Stimulated activated CD8-positive, alpha-beta memory T cell treated with anti-CD3 and anti-CD28 coated beads, Interleukin-4, amount 100 ng/mL, for 48 hours (primary cell): ENCODE measurements around the gene PLCB1.

Source experiments
- DNase-seq: peaks from one replicate; pipeline ENCODE4 v3.0.0-alpha.2; 2020

Gene PLCB1

GRCh38 chr20:8161264-8162071, 29.4 kb downstream of the PLCB1 start:
- DNase-seq, result no peak

DNA sequence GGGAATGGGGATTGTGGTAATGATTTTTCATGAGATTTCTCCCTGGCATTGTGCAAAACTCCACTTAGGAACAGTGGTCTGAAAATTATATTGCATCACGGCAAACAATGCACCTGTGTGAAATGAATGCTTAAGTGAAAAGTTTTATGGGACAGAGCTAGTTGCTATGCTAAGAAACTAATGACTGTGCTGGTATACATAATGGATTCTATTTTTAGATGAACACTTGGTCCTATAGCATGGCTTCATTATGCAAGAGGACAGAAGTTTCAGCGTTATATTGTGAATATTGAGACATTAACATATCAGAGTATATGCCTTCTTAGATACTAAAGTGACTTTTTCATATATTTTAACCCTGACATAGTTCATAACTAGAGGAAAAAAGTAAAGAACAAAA, 30.5 kb downstream of the PLCB1 start:
- DNase-seq, result no peak

DNA sequence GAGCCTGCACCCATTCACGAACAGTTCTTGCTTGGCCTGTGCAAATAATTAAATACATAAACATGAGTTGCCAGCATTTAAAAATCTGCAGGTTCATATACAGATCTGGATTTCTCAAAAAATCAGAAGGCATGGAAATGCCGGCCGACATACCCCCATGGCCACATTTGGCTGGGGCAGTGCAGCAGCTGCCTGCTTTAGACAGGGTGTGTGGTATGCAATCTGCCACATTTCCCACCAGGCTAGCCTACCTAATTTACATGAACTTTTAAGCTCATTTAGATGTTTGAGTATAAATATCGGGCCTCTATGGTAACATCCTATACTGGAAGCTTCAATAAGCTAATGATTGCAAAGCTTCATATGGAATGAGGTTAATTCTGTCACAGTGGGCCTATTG, 31.5 kb downstream of the PLCB1 start:
- DNase-seq, result no peak

GRCh38 chr20:8166730-8167129, 34.7 kb downstream of the PLCB1 start:
- DNase-seq, result no peak

- no peak for DNase-seq
These were observed 36.8 kb downstream of the PLCB1 start for GRCh38 chr20:8168785-8169288.

DNA sequence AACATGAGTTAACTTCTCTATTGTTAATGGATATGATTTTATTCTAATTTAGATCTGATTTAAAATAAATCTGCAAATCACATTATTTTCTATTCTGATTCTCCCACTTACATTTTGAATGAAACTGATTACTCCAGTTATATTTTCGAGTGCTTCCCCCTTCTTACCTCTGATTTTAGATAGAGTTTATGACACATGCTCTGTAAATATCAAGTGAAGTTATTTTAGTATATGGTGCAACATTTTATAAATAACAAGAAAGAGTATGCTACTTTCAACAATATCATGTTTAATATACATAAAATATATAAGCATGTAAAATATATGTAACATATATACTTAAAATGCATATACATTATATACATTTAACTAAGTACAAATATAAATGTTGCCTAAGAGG, 38.9 kb downstream of the PLCB1 start:
- no peak for DNase-seq

- no peak for DNase-seq
These were observed 40.1 kb downstream of the PLCB1 start for GRCh38 chr20:8172191-8172590.

DNA sequence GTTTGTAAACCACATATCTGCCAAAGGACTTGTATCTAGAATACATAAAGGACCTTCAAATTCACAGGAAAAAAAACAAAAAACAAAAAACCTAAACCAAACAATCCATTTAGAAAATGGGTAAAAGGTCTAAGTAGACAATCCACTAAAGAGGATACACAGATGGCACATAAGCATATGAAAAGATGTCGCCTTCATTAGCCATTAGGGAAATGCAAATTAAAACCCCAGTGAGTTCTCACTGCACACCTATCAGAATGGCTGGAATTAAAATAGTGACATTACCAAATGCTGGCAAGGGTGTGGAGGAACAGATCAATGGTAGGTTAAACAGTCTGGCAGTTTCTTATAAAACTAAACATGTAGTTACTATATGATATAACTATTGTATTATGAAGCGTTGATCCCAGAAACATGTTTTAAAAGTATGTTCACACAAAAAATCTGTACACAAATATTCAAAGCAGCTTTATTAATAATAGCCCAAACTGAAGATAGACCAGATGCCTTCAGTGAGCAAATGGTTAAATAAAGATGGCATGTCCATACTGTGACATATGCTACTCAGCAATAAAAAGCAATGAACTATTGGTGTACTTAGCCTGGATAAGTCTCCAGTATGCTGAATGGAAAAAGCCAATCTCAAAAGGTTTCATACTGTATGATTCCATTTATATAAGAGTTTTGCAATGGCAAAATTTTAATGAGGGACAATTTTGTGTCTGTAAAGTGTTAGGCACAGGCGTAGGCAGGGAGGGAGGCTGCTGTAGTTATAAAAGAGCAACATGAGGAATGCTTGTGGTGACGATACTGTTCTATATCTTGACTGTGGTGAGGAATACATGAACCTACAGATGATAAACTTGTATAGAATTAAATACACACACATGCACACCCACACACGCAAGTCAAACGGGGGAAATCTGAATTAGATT, 43.9 kb downstream of the PLCB1 start:
- DNase-seq, result no peak

GRCh38 chr20:8183526-8183925, 51.5 kb downstream of the PLCB1 start:
- DNase-seq, result no peak

DNA sequence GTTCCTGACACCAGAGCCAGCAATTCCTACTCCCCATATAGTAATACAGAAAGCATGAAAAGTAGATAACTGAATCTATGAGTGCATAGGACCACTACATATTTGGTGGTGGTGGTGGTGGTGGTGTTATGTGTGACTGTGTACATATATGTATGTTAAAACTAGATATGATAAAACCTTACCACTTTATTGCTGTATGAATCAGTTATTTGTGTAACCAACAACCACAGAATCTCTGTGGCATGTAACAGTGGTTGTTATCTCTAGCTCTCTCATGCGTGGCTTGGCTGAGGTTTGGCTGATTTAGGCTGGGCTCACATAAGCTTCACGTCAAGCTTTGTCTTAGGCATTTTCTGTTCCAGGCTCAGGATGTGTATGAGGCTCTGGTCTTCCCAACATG, 55.7 kb downstream of the PLCB1 start:
- no peak for DNase-seq

GRCh38 chr20:8190043-8190880, 58.2 kb downstream of the PLCB1 start:
- DNase-seq, result no peak

GRCh38 chr20:8194721-8195120, 62.7 kb downstream of the PLCB1 start:
- DNase-seq, result no peak

DNA sequence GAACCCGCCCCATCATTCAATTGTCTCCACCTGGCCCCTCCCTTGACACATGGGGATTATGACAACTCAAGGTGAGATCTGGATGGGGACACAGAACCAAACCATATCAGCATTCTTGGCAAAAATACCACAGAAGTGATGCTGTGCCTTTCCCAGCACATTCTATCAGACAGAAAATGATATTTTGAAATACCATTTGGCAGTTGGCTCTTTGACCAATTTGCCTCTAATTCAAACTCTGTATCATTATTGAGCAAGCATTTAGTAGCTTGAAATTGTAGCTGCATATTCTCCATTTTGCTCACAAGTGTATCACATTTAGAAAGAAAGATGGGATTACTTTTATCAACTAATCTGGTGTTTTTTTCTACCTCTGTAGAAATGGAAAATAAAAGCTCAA, 64.0 kb downstream of the PLCB1 start:
- no peak for DNase-seq

- no peak for DNase-seq
These were observed 68.2 kb downstream of the PLCB1 start for GRCh38 chr20:8200220-8200619.

GRCh38 chr20:8203366-8203765, 71.3 kb downstream of the PLCB1 start:
- no peak for DNase-seq

DNA sequence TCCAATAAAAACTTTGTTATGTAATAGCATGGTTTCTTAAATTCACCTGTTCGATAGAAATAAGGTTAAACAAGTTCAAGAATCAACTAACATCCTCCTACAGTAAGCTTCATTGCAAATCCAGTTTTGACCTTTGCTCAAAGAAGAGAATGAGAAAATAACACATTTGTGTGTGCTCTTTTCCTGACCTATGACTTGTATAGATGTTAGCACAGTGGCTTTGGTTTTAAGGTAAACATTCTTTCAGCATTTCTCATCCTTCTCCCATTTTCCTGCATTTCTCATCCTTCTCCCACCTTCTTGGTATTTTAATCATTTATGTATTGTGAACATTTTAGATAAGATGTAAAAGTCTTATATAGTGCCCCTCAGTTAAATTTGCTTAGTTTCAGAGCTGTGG, 73.9 kb downstream of the PLCB1 start:
- no peak for DNase-seq

GRCh38 chr20:8208226-8208625, 76.2 kb downstream of the PLCB1 start:
- no peak for DNase-seq

- DNase-seq, result no peak
These were observed 77.0 kb downstream of the PLCB1 start for GRCh38 chr20:8209061-8209460.

GRCh38 chr20:8210749-8211148, 78.7 kb downstream of the PLCB1 start:
- DNase-seq, result no peak

DNA sequence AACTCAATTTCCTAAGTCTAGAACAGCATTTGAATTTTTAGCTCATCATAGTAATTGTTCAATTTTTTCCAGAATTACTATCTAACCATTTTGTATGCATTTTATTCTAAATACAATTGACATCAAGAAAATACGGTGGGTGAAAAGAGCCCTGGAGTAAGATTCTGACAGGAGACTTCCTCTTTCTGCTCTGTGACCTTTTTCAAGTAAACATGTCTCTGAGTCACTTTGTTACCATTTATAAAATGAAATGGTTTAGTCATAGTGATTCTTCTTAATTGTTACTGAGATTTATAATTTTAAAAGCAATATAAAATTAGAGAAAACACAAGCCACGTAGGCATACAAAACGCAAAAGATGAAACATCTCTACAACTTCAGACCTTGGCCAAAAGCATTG, 80.2 kb downstream of the PLCB1 start:
- no peak for DNase-seq

DNA sequence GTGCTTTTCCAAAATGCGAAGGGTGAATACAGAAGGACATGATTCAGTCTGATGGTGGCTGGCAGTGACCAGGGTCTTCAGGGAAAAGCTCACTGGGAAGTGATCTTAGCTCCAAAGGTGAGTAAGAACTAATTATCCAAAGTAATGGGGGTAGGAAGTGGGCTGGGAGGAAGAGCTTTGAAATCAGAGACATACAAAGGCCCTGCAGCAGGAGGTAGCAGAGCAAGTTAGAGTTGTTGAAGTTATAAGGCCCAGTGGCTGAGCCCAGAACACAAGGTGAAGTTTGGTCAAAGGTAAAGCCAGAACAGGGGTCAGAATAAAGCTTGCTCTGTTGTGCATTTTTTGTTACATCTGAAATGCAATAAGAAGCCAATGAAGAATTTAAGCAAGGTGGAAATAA, 81.2 kb downstream of the PLCB1 start:
- no peak for DNase-seq

GRCh38 chr20:8213831-8214587, 81.9 kb downstream of the PLCB1 start:
- no peak for DNase-seq
